GM19372 (cell line): ENCODE results near the gene PDZD7.
A peak's percentile ranks its signal among the peaks of the same experiment; 100 is the strongest.
"Not testable (repeated sequence)": the region's sequence is repeated elsewhere in the genome, so short reads cannot be mapped to it uniquely, and the experiment has no call there.

ENCODE experiments used
- ATAC-seq: cut with Tn5 transposase; IDR thresholded peaks from one replicate; pipeline ENCODE4 v1.9.1; 2021; ENCODE audit warnings: mild to moderate bottlenecking, low read depth, moderate library complexity; ENCODE audit not compliant: unreplicated experiment

PDZD7 gene

GRCh38 chr10:100988166-100988565 lies 42.8 kb downstream of the PDZD7 start:
- no peak for ATAC-seq

DNA sequence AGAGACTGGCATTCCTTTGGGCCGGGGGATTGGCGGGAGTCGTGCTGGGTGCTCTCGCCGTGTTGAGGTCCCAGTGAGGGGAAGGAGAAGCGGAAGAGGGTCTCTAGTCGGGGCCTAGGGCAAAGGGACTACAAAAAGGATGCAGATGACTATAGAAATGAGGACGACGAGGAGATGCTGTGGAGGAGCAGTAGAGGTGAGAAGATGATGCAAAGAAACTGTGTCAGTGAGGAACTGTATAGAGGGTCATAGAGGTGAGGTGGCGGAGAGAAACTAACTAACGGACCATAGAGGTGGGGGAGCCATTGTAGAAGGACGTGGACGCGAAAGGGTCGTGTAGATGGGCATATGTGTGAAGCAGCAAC lies 43.3 kb downstream of the PDZD7 start:
- no peak for ATAC-seq

- peak; percentile 80 for ATAC-seq
Observed at GRCh38 chr10:100986952-100987684, 43.8 kb downstream of the PDZD7 start, which contains the start of the genes MRPL43 and TWNK. TSS of gene MRPL43 (minus strand) at chr10:100987497. CDS start at chr10:100987443, 54 bp downstream. TSS of gene TWNK (plus strand) at chr10:100987543. CDS start at chr10:100988211, 668 bp downstream.

DNA sequence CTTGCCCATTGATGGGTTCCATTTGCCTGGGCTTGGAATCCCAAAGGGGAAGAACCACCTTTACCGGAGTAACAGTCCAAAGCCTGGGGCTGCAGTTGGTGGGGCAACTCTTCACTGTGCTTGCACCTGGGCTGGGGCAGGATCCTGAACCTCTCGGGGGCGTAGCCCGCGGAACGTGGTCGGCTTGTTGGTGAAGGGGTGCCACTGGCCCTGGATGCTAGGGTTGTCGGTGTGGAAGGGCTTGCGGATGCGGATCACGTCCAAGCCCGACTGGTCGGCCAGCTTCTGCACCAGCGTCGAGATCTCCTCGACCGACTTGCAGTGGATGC lies 44.3 kb downstream of the PDZD7 start:
- ATAC-seq = no peak

DNA sequence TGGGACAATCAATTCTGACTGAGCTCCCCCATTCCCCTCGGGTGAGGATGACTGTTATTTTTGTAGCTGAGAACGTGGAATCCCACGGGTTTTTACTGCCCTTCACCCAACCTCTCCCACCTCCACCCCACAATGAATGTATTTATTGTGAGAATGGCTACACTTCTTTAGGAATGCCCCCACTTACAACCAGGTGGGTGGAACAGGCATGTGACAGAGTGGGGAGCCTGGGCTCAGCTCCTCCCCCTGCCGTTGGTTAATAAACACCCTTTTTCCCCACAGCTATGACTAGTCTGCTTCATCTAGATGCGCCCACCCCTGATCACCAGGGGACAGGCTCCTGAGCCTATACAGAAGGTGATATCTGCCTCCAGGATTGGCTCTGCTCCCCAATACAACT lies 45.6 kb downstream of the PDZD7 start:
- ATAC-seq = no peak

GRCh38 chr10:100984672-100985177 lies 46.2 kb downstream of the PDZD7 start:
- ATAC-seq = no peak

DNA sequence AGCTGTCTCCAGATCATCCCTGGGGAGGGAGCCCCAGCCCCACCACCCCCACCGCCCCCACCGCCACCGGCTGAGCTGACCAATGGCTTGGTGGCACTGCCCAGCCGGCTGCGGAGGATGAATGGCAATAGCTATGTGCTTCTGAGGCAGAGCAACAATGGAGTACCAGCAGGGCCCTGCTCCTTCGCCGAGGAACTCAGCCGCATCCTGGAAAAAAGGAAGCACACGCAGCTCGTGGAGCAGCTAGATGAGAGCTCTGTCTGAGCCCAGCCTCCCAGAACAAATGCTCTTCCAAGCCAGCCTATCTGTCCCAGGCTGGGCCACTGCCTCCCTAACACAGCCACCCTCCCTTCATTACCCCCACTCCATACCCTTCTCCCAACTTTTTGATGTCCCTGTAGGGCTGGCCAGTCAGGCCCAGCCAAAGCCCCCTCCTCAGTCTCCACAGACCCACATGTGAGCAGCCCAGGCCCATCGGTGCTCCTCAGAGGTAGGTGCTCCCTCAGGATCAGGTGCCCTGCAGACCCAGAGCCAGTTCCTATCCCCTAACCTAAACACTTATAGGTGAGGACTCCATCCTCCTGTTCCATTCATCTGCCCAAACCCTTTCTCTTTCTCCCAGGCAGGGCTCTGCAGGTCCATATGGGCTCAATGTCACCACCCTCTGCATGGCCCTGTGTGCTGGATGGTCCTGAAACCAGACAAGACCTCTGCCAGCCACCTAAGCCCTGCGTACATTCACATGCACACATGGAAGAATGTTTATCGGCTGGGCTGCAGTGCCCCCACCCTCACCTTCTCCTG lies 46.9 kb downstream of the PDZD7 start:
- no peak for ATAC-seq

DNA sequence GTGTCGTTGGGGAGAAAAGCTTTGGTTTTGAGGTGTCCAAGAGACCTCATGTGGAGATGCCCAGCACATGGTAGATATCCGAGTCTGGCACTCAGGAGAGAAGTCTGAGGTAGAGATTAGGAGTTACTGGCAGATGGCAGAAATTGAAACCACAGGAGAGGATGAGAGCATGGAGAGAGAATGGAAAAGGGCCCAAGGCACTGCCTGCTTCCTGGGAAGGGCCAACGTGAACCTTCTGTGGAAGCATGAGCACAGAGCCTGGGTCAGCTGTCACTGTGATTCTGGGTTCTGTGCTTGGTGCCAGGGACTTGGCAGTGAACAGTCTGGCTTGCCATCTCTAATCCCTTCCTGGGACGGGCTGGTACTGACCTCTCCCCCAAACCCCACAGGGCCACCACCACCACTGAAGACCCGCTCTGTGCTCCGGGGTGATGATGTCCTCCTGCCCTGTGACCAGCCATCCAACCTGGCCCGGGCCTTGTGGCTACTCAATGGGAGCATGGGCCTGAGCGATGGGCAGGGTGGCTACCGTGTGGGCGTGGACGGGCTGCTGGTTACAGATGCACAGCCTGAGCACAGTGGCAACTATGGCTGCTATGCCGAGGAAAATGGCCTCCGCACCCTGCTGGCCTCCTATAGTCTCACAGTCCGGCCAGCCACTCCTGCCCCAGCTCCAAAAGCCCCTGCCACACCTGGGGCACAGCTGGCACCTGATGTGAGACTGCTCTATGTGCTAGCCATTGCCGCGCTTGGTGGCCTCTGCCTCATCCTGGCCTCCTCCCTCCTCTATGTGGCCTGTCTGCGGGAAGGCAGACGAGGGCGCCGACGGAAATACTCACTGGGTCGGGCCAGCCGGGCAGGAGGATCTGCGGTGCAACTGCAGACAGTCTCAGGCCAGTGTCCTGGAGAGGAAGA lies 47.8 kb downstream of the PDZD7 start:
- ATAC-seq = no peak

DNA sequence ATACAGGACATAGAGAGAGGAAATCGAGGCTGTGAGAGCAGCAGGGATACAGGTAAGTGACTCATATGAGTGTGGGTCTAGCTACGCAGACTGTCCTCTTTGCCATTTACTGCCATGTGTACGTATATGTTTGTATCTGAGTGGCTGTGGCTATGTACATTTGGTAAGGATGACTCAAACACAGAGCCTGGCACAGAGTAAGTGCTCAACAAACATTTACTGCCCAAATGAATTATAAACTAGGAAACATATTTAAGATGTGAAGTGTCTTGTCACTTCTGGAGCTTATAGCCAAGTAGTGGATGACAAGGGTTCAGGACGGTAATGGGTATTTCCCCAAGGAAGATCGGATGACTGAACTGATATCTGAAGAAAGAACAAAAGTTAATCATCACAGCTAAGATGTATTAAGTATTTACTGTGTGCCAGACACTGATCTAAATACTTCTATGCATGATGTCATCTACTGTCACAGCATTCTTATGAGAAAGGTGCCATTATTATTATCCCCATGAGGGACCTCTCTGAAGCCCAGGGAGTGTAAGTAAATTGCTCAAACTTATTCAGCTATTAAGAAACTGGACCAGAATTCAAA lies 49.7 kb downstream of the PDZD7 start:
- ATAC-seq = no peak

DNA sequence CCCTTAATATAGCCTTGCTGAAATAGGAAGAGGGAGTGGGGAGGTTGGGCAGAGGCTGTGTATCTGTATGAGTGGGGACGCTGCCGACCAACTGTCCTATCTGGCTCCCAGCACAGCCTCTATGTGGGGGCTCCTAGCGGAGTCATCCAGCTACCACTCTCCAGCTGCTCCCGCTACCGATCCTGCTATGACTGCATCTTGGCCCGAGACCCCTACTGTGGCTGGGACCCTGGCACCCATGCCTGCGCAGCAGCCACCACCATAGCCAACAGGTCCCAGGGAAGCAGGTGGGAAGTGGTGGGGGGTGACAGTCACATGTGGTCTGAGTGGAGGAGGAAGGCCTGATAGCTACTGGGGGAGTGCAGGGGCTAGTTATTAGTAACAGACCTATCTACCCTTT lies 50.2 kb downstream of the PDZD7 start:
- no peak for ATAC-seq

- no peak for ATAC-seq
Observed at GRCh38 chr10:100980311-100980710, 50.6 kb downstream of the PDZD7 start.

- ATAC-seq = no peak
Observed at GRCh38 chr10:100979791-100980272, 51.1 kb downstream of the PDZD7 start.

- ATAC-seq = no peak
Observed at GRCh38 chr10:100978901-100979195, 52.1 kb downstream of the PDZD7 start.

DNA sequence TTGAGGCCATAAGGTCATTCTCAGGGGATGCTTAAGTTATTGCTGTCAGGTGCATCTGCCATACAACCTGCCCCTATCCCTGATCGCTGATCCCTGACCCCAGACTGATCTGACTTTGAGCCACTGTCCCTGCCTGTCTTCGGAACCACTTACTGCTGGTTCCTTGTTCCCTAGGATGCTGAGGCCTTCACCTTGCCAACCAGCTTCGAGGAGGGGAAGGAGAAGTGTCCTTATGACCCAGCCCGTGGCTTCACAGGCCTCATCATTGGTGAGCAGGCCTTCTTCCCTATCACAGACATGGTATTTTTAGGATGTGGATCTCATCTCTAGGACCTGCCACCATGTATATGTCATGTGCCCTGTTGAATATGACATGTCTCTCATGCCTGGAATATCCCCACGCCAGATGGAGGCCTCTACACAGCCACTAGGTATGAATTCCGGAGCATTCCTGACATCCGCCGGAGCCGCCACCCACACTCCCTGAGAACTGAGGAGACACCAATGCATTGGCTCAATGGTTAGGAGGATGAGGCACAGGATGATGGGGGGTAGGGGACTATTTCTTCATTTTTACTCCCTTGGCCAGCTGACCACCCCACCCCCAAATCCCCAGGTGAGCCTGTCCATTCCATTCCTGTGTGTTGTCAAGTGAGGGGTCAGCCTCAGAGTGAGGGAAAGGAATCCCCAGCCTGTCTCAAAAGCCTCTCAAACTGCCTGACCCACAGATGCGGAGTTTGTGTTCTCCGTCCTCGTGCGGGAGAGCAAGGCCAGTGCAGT lies 52.6 kb downstream of the PDZD7 start:
- no peak for ATAC-seq

GRCh38 chr10:100977436-100977835 lies 53.5 kb downstream of the PDZD7 start:
- no peak for ATAC-seq

DNA sequence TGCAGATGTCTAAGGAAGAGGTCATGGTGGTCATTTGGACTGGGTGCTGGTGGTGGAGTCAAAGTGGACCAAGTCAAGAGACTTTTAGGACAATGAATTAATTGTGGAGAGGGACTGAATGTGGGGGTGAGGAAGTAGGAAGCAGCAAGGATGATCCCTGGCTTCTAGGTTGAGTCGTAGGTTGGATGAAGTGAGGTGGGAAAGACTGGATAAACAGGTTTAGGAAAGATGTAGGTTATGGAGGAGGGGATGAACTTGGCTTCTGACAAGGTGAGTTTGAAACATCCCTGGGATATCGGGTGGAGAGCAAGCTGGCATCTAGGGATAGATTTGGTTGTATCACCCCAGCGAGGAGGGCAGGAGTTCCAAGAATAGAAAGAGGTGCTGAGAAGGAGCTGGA lies 54.0 kb downstream of the PDZD7 start:
- no peak for ATAC-seq

- ATAC-seq = not testable (repeated sequence)
Observed at GRCh38 chr10:100975397-100975796, 55.5 kb downstream of the PDZD7 start.

DNA sequence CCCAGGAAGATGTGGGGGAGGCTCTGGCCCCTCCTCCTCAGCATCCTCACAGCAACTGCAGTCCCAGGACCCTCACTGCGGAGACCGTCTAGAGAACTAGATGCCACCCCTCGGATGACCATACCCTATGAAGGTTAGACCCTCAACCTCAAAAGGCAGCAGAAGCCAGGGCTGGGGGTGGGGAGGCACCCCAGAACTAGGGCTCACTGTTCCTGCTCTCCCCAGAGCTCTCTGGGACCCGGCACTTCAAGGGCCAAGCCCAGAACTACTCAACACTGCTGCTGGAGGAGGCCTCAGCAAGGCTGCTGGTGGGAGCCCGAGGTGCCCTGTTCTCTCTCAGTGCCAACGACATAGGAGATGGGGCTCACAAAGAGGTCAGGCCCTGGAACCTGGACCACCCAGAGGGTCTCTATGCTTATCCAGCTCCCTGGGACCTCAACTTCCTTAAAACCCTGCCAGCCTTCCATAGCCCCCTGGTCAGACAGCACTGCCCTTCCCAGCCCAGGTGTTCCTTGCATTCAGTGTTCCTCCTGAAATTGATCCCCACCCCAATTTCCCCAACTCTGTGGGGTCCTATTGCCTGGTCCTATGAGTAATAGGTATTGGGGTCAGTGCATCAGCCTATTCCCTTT lies 57.9 kb downstream of the PDZD7 start:
- no peak for ATAC-seq
